Lower leg skin (tissue), 4 donors: ENCODE results near the gene ERP29. TPM values are rescaled to one million over a fixed set of nuclear protein-coding genes. Genes with fewer than 3 reads are reported as not detected.
"Not testable (repeated sequence)": the region's sequence is repeated elsewhere in the genome, so short reads cannot be mapped to it uniquely, and the experiment has no call there.

Experiments
- DNase-seq, 2 donors: peaks; one replicate each; pipeline ENCODE4 v3.0.0-alpha.2; 2019; ENCODE audit warnings: low spot score in 2 of 2
- H3K4me3 ChIP-seq: fragments of 200-600 bp; sonication (generic); 2 replicates; pipeline ENCODE4 v1.5.1; 2017; ENCODE audit warnings: mild to moderate bottlenecking, low read depth; ENCODE audit not compliant: poor library complexity, severe bottlenecking
- POLR2A ChIP-seq, 2 donors: fragments of 450-650 bp; IDR thresholded peaks; one replicate each; pipeline ENCODE4 v1.6.1; 2016 to 2017; ENCODE audit warnings: antibody characterized with exemption in 2 of 2, mild to moderate bottlenecking in 1 of 2, moderate library complexity in 1 of 2
- WGBS, 2 donors: methylation state at CpG; one replicate each; pipeline ENCODE4 v1.1.5; 2018; 5-methylcytosine and 5-hydroxymethylcytosine counted together
- intact Hi-C: fragments of 100-400 bp; cut with DNase I; formaldehyde crosslinking; loops from one replicate; pipeline ENCODE4 v1.15.0; 2023; ENCODE audit warnings: low total_unique reads
- total RNA-seq, 4 donors: library from RNA; depleted of rRNA; stranded (reverse); fragments of >200 nt; gene quantifications; one replicate each; pipeline ENCODE4 v1.1.0, GENCODE V29; 2016
- TF ChIP-seq, protein P1 (sequence below), 3 donors: fragments of 450-650 bp; IDR thresholded peaks; one replicate each; pipeline ENCODE4 v1.5.1; 2016; ENCODE audit warnings: antibody characterized with exemption in 3 of 3, mild to moderate bottlenecking in 3 of 3, moderate library complexity in 2 of 3

The ERP29 gene
- total RNA-seq, 4 donors from 2014 or later = 72.7 to 88.7 (median 82.8) TPM

DNA sequence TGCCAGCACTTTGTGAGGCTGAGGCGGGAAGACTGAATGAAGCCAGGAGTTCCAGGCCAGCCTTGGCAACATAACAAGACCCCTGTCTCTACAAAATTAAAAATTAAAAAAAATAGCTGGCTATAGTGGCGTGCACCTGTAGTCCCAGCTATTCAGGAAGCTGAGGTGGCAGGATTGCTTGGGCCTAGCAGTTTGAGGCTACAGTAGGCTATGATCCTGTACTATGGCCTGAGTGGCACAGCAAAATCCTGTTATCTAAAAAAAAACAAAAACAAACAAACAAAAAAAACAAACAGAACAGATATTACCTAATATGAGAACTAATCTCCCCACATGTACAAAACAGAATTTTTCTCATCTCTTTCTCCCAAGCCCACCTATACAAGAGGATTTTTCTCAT is 15.9 kb upstream of the ERP29 start:
- 91 to 98% methylated on average over 2 of the region's 2 CpGs for WGBS, 2 donors
- no peak for DNase-seq
- no peak for TF ChIP-seq POLR2A (IDR thresholded peaks at IDR 0.05)
- intact Hi-C loops = no loop called here
- no peak overlapping the region for H3K4me3 ChIP-seq

DNA sequence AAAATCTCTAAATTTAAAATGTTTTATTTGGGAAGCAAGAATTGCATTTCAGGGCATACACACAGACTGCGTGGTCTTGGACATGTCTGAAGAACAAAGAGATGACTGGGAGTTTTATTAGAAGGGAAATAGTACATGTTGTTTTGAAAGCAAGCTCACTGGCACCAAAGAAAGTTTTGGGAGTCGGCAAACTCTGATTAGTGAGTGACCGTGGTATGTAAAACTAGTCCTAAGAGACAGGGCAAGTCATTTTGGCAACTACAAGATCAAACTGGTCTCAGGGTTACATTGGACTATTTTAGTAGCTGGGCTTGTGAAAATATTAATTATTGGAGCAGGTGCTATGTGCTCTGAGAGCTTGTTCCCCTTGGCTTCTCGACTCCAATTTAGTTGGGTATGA is 15.2 kb upstream of the ERP29 start:
- no peak overlapping the region for H3K4me3 ChIP-seq
- TF ChIP-seq POLR2A (IDR thresholded peaks at IDR 0.05) = no peak
- no peak for DNase-seq
- WGBS, 2 donors = 51 to 57% methylated on average over 4 of the region's 4 CpGs
- intact Hi-C loops = no loop called here

DNA sequence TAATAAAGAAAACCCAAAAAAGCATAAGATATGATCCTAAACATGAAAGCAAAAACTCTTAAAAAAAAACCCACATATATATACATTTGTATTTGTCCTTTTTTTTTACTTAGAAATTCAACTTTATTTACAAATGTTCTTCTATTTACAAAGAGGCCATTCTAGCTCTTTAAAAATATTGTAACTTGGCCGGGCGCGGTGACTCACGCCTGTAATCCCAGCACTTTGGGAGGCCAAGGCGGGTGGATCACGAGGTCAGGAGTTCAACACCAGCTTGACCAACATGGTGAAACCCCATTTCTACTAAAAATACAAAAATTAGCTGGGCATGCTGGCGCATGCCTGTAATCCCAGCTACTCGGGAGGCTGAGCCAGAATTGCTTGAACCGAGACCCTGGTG is 14.1 kb upstream of the ERP29 start:
- DNase-seq, H3K4me3 ChIP-seq, intact Hi-C loops: not testable (repeated sequence)
- 83 to 85% methylated on average over 9 of the region's 9 CpGs for WGBS, 2 donors

DNA sequence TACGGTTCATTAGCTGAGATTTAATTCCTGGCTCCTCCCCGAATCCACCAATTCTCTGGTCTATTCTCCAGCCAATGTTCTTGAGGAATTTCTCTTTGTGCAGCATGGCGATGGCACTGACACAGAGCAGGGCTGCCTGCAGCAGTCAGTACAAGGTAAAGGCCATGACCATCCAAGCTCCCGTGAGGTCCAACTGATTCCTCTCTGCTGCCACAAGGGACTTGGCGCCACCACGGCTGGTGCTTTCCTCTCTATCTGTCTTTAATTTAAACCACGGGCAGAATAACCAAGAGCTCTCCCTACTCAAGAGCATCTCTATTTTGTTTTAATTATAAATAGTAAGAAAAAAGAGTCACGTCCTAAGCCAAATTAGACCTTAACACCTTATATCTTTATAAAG is 12.4 kb upstream of the ERP29 start:
- no peak overlapping the region for H3K4me3 ChIP-seq
- WGBS, 2 donors = 89 to 92% methylated on average over 8 of the region's 8 CpGs
- TF ChIP-seq, protein P1, sequence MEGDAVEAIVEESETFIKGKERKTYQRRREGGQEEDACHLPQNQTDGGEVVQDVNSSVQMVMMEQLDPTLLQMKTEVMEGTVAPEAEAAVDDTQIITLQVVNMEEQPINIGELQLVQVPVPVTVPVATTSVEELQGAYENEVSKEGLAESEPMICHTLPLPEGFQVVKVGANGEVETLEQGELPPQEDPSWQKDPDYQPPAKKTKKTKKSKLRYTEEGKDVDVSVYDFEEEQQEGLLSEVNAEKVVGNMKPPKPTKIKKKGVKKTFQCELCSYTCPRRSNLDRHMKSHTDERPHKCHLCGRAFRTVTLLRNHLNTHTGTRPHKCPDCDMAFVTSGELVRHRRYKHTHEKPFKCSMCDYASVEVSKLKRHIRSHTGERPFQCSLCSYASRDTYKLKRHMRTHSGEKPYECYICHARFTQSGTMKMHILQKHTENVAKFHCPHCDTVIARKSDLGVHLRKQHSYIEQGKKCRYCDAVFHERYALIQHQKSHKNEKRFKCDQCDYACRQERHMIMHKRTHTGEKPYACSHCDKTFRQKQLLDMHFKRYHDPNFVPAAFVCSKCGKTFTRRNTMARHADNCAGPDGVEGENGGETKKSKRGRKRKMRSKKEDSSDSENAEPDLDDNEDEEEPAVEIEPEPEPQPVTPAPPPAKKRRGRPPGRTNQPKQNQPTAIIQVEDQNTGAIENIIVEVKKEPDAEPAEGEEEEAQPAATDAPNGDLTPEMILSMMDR (IDR thresholded peaks at IDR 0.05) = no peak
- no peak for TF ChIP-seq POLR2A (IDR thresholded peaks at IDR 0.05)

DNA sequence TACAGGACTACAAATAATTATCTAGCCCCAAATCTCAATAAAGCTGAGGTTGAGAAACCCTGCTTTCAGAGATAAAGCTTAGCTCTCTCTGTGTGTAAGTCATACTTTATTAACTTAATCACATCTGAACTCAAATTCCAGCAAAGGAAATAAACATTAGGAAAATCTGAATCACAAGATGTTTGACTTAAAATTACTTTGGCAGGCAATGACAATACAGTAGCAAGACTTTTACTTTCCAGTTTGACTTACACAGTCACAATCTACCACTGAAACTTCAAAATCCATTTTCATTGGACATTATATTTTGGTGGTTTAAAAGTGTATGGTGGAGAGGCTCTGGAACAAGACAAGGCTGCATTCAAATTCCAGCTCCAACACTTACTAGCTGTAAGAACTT is 11.7 kb upstream of the ERP29 start:
- DNase-seq = no peak
- intact Hi-C loops = no loop called here
- TF ChIP-seq POLR2A (IDR thresholded peaks at IDR 0.05) = no peak
- TF ChIP-seq, protein P1 (IDR thresholded peaks at IDR 0.05) = no peak
- H3K4me3 ChIP-seq = no peak overlapping the region

More for the DNA sequence above, 12.4 kb upstream of the ERP29 start:
- intact Hi-C loops = no loop called here
- DNase-seq = no peak

DNA sequence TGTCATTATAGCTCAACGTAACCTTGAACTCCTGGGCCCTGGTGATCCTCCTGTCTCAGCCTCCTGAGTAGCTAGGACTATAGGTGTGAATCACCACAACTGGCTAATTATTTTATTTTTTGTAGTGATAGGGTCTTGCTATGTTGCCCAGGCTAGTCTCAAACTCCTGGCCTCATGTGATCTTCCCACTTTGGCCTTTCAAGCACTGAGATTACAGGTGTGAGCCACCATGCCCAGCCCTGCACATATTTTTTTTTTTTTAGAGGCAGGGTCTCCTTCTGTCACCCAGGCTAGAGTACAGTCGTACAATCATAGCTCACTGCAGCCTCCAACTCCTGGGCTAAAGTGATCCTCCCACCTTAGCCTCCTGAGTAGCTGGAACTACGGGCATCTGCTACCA is 9.2 kb upstream of the ERP29 start:
- H3K4me3 ChIP-seq = no peak overlapping the region
- intact Hi-C loops = no loop called here
- 96 to 100% methylated on average over 3 of the region's 3 CpGs for WGBS, 2 donors
- TF ChIP-seq, protein P1 (IDR thresholded peaks at IDR 0.05) = no peak
- no peak for TF ChIP-seq POLR2A (IDR thresholded peaks at IDR 0.05)
- no peak for DNase-seq

DNA sequence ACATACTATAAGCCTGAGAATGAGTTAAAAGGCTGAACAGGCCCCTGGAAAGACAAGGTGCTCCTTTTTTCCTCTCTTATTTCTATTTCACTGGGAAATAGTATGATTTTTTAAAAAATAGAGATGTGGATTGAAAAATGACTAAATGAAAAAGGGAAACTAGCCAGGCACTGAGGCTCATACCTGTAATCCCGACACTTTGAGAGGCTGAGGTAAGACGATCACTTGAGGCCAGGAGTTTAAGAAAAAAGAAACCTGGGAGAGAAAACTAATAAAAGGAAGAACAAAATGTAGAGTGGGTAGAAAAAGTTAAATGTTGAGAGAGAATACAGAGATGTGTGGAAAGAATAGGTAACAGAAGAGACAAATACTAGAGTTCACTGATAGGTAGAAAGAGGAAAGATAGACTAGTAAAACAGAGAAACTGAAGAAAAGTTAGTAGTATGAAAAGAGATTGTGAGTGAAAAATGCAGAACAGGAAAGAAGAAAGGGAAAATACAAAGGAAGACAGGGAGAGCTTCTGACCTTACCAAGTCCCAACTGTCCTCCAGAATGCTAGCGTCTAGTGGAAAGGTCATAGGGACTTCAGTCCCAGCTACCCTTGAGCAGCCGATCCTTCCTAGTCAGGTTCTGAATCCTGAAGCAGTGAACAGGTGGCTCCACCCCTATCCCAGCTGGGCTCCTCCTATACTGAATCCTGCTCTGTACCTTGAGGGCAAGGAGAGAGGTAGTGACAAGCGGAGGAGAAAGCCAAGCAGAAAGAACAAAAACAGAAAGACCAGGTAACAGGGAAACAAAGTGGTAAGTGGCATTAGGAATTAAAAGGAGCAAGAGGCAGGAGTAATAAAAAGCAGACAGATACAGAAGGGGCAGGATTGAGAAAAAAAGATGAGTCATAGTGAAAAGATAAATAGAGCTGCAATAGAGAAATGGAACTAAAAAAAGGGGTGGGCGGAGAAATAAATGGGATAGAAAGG is 7.5 kb upstream of the ERP29 start:
- H3K4me3 ChIP-seq = no peak overlapping the region
- TF ChIP-seq POLR2A (IDR thresholded peaks at IDR 0.05) = no peak
- TF ChIP-seq, protein P1 (IDR thresholded peaks at IDR 0.05) = no peak
- no peak for DNase-seq
- intact Hi-C loops = no loop called here
- 49 to 55% methylated on average over 6 of the region's 6 CpGs for WGBS, 2 donors
